Right atrium auricular region (tissue), 2 donors: ENCODE results near the gene ADAMTS2. TPM values are rescaled to one million over a fixed set of nuclear protein-coding genes. Genes with fewer than 3 reads are reported as not detected.

Experiments used
- DNase-seq: peaks from one replicate; pipeline ENCODE4 v3.0.0-alpha.2; 2019; ENCODE audit warnings: low spot score
- H3K27ac ChIP-seq, 2 donors: fragments of 200-600 bp; sonication (generic); 1 replicate in 1 of 2; 2 replicates in 1 of 2; pipeline ENCODE4 v1.5.1; 2016 to 2019
- H3K27me3 ChIP-seq, 2 donors: fragments of 200-600 bp; sonication (generic); one replicate each; pipeline versions ENCODE4 v1.5.1 to v1.6.0; 2017 to 2019
- H3K36me3 ChIP-seq: fragments of 200-600 bp; sonication (generic); one replicate; pipeline ENCODE4 v1.5.1; 2016
- H3K4me1 ChIP-seq, 2 donors: fragments of 200-600 bp; sonication (generic); one replicate each; pipeline versions ENCODE4 v1.5.1 to v1.6.0; 2017 to 2019
- H3K4me3 ChIP-seq, 2 donors: fragments of 200-600 bp; sonication (generic); 1 replicate in 1 of 2; 2 replicates in 1 of 2; pipeline ENCODE4 v1.5.1; 2017 to 2019; ENCODE audit warnings: mild to moderate bottlenecking in 1 of 2, moderate library complexity in 1 of 2
- H3K9me3 ChIP-seq, 2 donors: fragments of 200-600 bp; sonication (generic); one replicate each; pipeline ENCODE4 v1.5.1; 2019
- total RNA-seq, 2 donors: library from RNA; depleted of rRNA; stranded (reverse); fragments of >200 nt; gene quantifications; one replicate each; pipeline ENCODE4 v1.1.0, GENCODE V29; 2016
- TF ChIP-seq, protein P1 (sequence below), 2 donors: fragments of 200-600 bp; sonication (generic); IDR thresholded peaks; one replicate each; pipeline ENCODE4 v1.5.1; 2019; ENCODE audit warnings: antibody characterized with exemption in 2 of 2

The ADAMTS2 gene
- total RNA-seq, 2 donors from 2014 or later, result 13.6 to 13.7 TPM

DNA sequence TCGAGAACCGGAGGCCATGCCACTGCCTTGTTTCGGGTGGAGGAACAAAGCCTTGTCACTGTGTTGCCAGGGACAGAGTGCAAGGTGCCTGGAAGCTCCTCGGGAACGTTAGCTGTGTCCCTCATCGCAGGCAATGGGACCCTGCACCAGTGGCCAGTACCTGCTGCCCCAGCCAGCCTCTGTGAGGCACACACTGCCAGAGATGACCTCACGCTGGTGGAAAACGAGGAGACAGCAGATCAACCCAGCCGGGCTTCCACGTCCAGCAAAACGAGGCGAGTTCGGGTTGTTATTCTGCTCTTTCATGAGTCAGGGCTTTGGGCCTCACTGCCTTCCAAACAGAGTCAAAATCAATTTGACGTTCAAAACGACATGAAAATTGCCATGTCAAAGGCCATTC is 104.1 kb downstream of the ADAMTS2 start:
- Histone ChIP-seq H3K36me3 (no peaks in the 10 kb centered on the region), H3K9me3 (peaks cover 0 to 10% of the 10 kb centered on the region in 2 donors), H3K27me3 (no peaks in the 10 kb centered on the region), H3K4me3 (no peak overlapping the region), H3K27ac (no peak overlapping the region), H3K4me1 (peaks cover 0 to 12% of the 10 kb centered on the region in 2 donors)
- TF ChIP-seq, protein P1, sequence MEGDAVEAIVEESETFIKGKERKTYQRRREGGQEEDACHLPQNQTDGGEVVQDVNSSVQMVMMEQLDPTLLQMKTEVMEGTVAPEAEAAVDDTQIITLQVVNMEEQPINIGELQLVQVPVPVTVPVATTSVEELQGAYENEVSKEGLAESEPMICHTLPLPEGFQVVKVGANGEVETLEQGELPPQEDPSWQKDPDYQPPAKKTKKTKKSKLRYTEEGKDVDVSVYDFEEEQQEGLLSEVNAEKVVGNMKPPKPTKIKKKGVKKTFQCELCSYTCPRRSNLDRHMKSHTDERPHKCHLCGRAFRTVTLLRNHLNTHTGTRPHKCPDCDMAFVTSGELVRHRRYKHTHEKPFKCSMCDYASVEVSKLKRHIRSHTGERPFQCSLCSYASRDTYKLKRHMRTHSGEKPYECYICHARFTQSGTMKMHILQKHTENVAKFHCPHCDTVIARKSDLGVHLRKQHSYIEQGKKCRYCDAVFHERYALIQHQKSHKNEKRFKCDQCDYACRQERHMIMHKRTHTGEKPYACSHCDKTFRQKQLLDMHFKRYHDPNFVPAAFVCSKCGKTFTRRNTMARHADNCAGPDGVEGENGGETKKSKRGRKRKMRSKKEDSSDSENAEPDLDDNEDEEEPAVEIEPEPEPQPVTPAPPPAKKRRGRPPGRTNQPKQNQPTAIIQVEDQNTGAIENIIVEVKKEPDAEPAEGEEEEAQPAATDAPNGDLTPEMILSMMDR (IDR thresholded peaks at IDR 0.05), result no peak
- no peak for DNase-seq

GRCh38 chr5:179240561-179240960 is 104.7 kb downstream of the ADAMTS2 start:
- no peaks in the 10 kb centered on the region for H3K27me3 ChIP-seq
- peaks cover 0 to 12% of the 10 kb centered on the region in 2 donors for H3K4me1 ChIP-seq
- no peak overlapping the region for H3K27ac ChIP-seq

GRCh38 chr5:179239256-179240135 is 105.8 kb downstream of the ADAMTS2 start:
- peaks cover 0 to 12% of the 10 kb centered on the region in 2 donors for H3K4me1 ChIP-seq
- peak; percentile 30 for DNase-seq
- no peak overlapping the region for H3K27ac ChIP-seq
- peaks cover 0 to 6% of the 10 kb centered on the region in 2 donors for H3K9me3 ChIP-seq
- H3K36me3 ChIP-seq, result no peaks in the 10 kb centered on the region
- no peak overlapping the region for H3K4me3 ChIP-seq
- TF ChIP-seq, protein P1 (IDR thresholded peaks at IDR 0.05), result no peak
- H3K27me3 ChIP-seq, result no peaks in the 10 kb centered on the region

More at GRCh38 chr5:179240561-179240960, 104.7 kb downstream of the ADAMTS2 start:
- DNase-seq, result no peak
- no peaks in the 10 kb centered on the region for H3K36me3 ChIP-seq
- H3K4me3 ChIP-seq, result no peak overlapping the region
- TF ChIP-seq, protein P1 (IDR thresholded peaks at IDR 0.05), result no peak
- peaks cover 0 to 6% of the 10 kb centered on the region in 2 donors for H3K9me3 ChIP-seq

DNA sequence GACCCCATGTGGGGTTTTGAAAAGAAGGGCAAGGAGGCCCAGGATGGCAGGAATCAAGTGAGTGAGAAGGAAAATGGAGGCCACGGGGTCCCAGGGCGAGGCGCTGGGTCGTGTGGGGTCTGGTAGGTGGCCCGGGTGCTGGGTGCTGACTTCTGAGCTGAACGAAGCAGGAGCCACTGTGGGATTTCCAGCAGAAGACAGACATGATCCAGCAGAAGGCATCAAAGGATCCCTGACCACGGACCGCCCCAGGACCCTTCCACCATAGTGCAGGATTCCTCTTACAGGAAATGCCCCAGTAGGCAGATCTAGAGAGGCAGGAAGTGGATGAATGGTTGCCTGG is 106.7 kb downstream of the ADAMTS2 start:
- TF ChIP-seq, protein P1 (IDR thresholded peaks at IDR 0.05), result no peak
- no peak for DNase-seq
- H3K4me3 ChIP-seq, result no peak overlapping the region
- no peaks in the 10 kb centered on the region for H3K27me3 ChIP-seq
- no peak overlapping the region for H3K27ac ChIP-seq
- peaks cover 0 to 6% of the 10 kb centered on the region in 2 donors for H3K9me3 ChIP-seq
- peaks cover 0 to 12% of the 10 kb centered on the region in 2 donors for H3K4me1 ChIP-seq
- H3K36me3 ChIP-seq, result no peaks in the 10 kb centered on the region

- TF ChIP-seq, protein P1 (IDR thresholded peaks at IDR 0.05), result no peak
- Histone ChIP-seq H3K4me1 (peaks cover 0 to 12% of the 10 kb centered on the region in 2 donors), H3K36me3 (no peaks in the 10 kb centered on the region), H3K27ac (no peak overlapping the region), H3K9me3 (peaks cover 0 to 6% of the 10 kb centered on the region in 2 donors), H3K4me3 (no peak overlapping the region), H3K27me3 (no peaks in the 10 kb centered on the region)
- peak; percentile 48 for DNase-seq
Measured at GRCh38 chr5:179237770-179238627, 107.3 kb downstream of the ADAMTS2 start.
